Cardiac fibroblast (primary cell): ENCODE data around the gene MAPK8IP2.

Source experiments
- DNase-seq, 2 donors: peaks; one replicate each; pipeline versions ENCODE4 v3.0.0 to v3.0.0-alpha.2; 2010; ENCODE audit warnings: low read depth in 2 of 2
- H3K4me3 ChIP-seq, 2 donors: replicated peaks in 1 of 2; 1 replicate in 1 of 2; 2 replicates in 1 of 2; pipeline ENCODE4 v1.5.1; 2011; ENCODE audit warnings: low read depth in 2 of 2, low read length in 2 of 2, mild to moderate bottlenecking in 2 of 2, moderate library complexity in 1 of 2
- TF ChIP-seq, protein P1 (sequence below): IDR thresholded peaks from one replicate; pipeline ENCODE4 v1.5.1; 2011; ENCODE audit warnings: low read depth, mild to moderate bottlenecking, low read length, inconsistent platforms

The MAPK8IP2 gene

DNA sequence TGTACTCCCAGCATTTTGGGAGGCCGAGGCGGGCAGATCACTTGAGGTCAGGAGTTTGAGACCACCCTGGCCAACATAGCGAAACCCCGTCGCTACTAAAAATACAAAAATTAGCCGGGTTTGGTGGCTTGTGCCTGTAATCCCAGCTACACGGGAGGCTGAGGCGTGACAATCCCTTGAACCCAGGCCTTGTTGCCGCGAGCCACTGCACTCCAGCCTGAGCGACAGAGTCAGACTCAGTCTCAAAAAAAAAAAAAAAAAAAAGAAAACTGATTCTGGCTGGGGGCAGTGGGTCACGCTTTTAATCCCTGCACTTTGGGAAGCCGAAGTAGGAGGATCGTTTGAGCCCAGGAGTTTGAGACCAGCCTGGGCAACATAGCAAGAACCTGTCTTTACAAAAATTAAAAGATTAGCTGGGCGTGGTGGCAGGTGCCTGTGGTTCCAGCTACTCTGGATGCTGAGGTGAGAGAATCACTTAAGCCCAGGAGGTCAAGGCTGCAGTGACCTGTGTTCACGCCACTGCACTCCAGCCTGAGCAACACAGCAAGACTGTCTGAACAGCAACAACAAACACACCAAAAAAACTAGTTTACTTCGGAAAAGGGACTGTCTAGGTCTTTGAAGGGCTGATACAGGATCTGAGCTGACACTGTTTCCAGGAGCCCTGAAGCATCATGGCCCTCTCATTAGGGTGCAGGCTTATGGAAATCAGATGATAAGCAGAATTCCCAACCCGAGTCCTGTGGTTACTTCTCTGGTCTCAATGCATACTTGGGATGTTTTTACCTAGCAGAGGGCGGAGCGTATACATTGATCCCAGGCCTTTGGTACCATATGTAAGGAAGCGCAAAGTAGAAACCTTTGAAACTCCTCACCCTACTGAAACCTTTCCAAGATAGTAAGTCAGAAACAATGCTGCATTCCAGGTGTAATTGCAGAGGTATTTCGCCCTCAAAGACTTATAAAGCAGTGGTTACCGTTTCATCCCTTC, 16.2 kb upstream of the MAPK8IP2 start:
- no peak overlapping the region for H3K4me3 ChIP-seq
- TF ChIP-seq, protein P1, sequence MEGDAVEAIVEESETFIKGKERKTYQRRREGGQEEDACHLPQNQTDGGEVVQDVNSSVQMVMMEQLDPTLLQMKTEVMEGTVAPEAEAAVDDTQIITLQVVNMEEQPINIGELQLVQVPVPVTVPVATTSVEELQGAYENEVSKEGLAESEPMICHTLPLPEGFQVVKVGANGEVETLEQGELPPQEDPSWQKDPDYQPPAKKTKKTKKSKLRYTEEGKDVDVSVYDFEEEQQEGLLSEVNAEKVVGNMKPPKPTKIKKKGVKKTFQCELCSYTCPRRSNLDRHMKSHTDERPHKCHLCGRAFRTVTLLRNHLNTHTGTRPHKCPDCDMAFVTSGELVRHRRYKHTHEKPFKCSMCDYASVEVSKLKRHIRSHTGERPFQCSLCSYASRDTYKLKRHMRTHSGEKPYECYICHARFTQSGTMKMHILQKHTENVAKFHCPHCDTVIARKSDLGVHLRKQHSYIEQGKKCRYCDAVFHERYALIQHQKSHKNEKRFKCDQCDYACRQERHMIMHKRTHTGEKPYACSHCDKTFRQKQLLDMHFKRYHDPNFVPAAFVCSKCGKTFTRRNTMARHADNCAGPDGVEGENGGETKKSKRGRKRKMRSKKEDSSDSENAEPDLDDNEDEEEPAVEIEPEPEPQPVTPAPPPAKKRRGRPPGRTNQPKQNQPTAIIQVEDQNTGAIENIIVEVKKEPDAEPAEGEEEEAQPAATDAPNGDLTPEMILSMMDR: no peak

DNA sequence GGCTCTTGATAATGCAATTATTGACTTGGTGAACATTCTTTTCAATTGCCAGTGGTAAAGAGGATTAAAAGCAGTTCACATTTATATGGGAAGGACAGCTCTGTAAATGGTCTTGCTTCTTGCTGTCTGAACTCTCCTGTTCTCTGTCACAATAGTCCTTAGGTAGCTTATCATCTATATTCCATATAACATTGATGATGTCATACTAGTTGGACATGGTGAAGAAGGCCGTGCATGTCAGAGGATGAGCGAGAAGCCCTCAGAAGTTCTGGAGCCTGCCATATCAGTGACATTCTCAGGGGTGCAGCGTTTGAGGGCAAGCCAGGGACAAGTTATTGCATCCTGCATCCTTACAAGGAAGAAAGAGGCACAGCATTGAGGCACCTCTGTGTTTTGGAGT, 15.4 kb upstream of the MAPK8IP2 start:
- no peak for DNase-seq
- no peak overlapping the region for H3K4me3 ChIP-seq
- TF ChIP-seq, protein P1: no peak

More for the DNA sequence above, 16.2 kb upstream of the MAPK8IP2 start:
- no peak for DNase-seq

DNA sequence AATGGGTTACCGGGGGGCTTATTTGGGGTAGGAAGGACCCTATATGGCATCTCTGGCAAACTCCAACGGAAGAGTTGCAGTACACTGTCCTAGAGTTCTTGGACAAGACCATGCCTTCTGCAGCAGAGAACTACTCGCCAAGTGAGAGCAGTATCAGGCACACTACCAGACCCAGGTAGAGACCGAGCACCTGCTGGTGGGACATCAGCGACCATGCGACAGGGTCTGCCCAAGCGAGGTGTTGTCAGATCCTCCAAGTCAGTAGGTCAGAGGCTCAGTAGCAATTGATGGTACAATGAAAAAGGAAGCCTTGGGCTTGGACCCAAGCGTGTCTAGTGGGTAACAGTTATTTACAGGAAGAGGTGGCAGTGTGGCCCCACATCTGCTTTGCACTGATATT, 14.8 kb upstream of the MAPK8IP2 start:
- DNase-seq: no peak
- no peak overlapping the region for H3K4me3 ChIP-seq
- TF ChIP-seq, protein P1: no peak

DNA sequence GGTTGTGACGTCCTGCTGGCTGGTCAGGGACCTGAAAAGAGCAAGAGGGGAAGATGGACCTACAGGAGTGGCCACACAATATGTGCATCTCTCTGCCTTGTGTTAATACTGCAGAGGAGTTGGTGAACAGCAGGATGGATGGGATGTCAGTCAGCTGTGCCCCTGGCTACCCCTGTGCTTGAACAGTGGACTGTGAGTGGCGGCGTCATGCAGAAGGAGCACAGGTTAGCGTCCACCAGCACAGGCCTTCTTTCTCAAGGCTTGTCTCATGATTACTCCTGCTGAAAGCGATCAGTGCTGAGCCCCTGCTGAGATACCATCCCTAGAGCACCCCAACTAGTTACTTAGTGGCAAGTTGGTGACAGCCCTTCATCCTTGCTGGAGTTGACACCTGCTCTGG, 14.2 kb upstream of the MAPK8IP2 start:
- TF ChIP-seq, protein P1: no peak
- no peak overlapping the region for H3K4me3 ChIP-seq
- DNase-seq: no peak

DNA sequence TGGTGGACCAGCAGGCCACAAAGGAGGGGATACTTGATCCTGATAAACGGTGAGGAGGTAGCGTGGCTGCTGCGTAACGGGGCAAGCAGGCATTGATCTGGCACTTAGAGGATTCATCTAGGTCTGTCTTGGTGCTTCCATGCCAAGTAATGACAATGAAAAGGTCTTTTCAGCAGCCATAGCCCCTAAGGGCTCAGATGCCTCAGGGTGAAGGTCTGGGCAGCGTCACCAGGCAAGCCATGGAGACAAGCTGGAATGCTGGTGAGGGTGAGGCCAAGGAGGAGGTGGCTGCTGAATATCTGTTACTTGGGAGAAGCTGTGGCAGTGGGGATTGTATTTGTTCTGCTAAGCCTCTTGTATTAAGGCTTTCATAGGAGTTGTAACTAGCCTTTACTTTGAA, 13.2 kb upstream of the MAPK8IP2 start:
- no peak overlapping the region for H3K4me3 ChIP-seq
- DNase-seq: no peak
- TF ChIP-seq, protein P1: no peak

DNA sequence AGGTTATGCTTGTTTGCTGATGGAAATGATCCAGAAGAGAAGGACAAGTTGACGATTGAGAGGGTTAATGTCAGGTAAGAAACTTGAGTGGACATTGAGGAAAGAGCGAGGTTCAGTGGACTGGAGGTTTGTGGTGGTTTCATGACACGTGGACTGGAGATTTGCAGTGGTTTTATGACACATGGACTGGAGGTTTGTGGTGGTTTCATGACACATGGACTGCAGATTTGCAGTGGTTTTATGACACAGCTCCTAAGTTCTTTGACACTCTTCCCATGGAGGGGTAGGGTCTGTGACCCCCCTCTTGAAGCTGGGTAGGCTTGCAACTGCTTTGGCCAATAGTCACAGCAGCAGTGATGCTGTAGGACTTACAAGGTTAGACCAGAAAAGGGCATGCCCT, 5.4 kb upstream of the MAPK8IP2 start:
- DNase-seq: no peak
- TF ChIP-seq, protein P1: no peak

DNA sequence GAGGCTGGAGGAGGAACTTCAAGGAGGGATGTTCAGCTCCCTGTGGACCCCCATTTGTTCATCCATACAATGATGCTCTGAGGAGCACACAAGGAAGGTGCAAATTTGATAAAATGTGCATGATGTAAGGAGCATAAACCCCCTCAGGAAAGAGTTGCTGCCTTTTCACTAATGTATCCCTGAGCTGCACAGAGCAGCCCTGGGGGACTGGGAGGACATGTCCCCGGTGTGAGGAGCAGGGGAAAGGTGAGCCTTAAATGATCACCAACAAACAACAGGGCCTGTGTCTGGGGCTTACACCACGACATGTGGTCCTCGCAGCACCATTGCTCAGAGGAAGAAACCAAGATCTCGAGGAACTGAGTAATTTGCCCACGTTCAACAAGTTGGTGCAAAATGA, 3.5 kb upstream of the MAPK8IP2 start:
- no peak for DNase-seq
- TF ChIP-seq, protein P1: no peak
- H3K4me3 ChIP-seq: no peak overlapping the region

More for the DNA sequence above, 5.4 kb upstream of the MAPK8IP2 start:
- H3K4me3 ChIP-seq: no peak overlapping the region
